GM19463 (cell line): ENCODE data around the gene CAPN10.

Source experiments
- ATAC-seq: cut with Tn5 transposase; IDR thresholded peaks from one replicate; pipeline ENCODE4 v1.9.1; 2021; ENCODE audit warnings: mild to moderate bottlenecking, moderate library complexity; ENCODE audit not compliant: unreplicated experiment

Gene CAPN10

DNA sequence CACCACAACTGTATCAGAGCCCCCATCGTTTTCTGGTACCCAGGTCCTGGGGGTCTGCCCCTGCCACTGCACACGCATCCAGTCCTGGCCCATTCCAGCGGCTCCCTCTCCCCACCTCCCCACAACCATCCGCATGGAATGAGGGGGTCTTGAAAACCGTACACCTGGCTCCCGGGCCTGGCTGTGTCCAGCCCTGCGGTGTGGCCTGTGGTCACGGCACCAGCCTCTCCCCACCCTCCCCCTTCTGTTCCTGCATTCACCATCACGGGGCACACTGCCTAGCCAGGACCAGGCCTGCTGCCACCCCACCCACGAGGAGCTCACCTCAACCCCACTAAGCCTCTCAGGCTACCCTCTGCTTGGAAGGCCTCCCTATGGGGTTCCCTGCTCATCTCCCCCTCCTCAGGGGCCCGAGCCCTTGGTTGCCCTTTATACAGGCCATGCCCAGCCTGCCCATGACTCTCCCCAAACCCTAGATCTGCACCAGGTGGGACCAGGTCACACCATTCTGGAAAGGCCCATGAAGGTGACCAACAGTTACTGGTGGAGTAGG, 50.1 kb downstream of the CAPN10 start:
- no peak for ATAC-seq

GRCh38 chr2:240637116-240637900, 50.8 kb downstream of the CAPN10 start:
- no peak for ATAC-seq

DNA sequence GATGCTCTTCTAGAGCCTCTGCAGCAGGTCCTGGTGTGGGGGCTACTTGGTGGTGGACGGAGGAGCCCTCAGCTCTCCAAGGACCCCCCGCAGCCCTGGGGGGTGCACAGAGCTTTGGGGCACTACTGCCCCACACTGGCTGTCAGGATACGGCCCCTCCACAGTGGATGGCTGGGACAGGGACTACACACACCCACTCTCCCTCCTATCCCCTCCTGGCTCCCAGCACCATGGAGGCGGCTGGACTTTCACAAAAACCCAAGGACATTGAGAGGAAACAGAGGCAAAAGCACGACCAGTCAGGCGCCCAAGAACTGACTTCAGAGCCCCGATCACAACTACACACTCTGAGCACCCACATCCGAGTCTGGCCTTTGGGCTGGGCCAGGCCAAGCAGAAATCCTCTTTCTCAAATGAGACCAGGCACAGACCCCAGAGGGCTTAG, 51.4 kb downstream of the CAPN10 start:
- no peak for ATAC-seq

- ATAC-seq = no peak
Observed at GRCh38 chr2:240638512-240639160, 52.1 kb downstream of the CAPN10 start.

DNA sequence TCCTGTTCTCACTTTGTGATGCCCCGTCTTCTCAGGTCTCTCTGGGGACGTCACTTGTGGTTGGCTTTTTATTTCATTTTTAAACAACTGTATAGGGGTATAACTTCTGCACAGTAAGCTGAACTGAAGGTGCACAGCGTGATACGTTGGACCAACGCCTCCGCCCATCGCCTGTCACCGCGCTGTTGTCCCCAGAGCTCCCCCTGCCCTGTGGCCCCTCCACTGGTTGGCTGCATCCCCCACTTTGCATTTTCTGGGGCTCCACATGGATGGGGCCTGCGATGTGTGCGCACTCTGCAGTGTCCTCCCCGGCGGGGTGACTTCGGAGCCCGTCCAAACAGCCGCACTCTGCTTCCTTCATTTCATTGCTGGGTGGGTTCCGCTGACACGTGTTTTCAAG, 53.0 kb downstream of the CAPN10 start:
- ATAC-seq = no peak

DNA sequence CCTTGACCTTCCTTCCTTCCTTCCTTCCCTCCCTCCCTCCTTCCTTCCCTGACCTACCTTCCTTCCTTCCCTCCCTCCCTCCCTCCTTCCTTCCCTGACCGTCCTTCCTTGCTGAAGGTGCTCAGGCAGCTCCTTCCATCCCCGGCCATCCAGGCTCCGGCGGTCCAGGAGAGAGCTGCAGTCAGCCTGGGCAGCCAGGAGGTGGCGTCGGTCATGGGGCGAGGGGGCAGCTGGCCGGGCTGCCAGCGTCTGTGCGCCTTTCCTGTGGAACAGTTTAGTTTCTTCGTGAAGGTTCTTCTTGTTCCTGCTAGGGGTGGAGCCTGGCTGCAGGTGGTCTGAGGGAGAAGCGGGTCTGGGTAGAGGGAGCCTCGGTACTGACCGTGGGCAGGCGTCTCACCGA, 54.4 kb downstream of the CAPN10 start:
- ATAC-seq = no peak

DNA sequence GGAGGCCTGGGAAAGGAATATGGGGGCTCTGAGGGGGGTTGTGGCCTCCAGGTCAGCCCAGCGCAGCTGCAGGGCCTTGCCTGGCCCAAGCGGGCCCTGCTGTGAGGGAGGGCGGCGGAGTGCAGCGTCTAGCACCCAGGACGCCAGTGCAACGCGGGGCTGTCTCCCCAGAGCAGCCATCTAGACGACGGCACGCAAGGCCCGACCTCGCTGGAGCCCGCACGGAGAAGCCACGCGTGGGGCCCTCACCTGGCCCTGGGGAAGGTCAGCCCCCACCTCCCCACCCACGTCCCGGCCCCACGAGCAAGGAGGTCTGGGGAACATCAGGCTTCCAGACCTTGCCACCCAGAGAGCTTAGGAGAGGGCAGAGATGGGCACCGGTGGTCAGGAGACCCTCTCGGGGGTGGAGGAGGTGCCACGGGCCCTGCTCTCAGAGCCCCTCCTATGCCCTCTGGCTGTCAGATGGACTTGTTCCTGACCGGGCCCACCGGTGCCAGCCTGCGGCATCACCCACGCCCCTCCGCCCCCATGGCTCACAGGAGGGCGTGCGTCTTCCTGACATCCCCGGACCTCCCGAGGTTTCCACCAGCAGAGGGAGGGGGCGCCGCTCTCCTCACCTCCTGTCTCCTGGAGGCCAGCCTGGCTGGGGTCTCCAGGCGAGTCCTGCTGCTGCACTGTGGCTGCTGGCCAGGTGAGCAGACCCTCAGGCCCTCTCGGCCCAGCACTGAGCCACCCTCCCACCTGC, 55.7 kb downstream of the CAPN10 start:
- no peak for ATAC-seq

- ATAC-seq = no peak
Observed at GRCh38 chr2:240642806-240643092, 56.2 kb downstream of the CAPN10 start.

DNA sequence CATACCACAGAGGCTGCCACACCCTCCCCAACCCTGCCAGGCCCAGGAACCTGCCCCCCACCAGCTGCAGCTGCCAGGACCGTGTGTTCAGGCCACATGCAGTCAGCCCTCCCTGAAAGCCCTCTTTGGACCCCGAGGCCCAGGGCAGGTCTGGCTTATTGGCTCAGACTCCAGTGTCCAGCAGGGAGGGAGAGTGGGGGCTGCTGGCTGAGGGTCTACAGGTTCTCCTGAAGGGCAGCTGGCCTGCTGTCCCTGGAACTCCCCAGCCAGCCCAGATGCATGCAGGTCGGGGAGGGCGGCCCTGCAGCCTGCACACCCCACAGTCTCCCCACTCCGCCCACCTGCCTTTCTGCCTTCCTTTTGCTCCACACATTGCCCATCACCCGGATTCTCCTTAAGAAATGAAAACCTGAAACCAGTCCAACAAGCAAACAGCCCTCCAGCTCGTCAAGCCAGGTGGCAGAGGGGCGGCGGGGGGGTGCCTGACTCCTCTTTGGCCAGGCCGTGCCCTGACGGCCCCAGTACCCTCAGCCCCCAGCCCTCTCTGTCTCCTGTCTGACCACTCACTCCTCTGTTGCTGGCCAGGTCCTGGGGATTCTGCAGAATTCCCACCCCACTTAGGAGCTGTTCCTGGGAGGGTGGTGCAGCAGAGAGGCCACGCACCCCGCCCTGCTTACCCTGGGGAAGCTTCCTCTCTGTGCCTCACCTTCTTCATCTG, 56.7 kb downstream of the CAPN10 start:
- ATAC-seq = no peak

DNA sequence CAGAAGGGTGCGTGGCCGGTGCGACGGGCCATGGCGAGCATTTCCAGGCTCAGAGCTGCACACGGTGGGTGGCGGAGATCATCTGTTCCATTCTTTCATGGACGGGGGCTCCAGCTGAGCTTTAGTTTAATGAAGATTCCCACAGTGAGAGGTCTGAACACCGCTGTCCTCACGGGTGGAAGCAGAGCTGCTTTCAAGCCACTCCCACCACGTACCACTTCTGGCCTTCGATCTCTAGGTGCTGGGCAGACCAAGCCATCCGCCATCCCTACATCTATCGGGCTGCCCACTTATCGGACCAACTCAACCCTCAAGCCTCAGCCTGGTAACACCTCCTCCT, 57.2 kb downstream of the CAPN10 start:
- ATAC-seq = no peak

DNA sequence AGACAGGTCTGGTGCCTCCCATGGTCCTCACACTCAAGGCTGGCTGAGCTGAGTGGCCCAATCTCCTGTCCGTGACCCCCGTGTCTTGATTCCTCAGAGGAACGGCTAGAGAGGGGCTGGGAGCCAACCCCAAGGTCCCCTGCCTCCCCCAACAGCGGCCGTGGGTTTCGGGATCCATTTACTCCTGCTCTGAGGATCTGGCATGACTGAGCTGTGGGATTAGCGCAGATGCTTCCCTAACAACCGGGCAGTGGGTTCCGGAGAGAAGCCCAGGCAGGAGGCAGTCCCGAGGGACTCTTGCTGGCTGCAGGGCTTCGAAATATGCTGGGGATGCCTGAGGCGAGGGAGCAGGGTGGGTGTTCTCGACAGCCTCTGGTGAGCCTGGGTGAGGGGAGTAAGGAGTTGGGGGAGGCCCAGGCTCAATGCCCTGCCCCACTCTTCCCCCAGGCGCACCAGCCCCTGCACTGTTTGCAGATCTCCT, 57.7 kb downstream of the CAPN10 start:
- ATAC-seq = no peak

- ATAC-seq = no peak
Observed at GRCh38 chr2:240644859-240645301, 58.3 kb downstream of the CAPN10 start.

- no peak for ATAC-seq
Observed at GRCh38 chr2:240645346-240645745, 58.8 kb downstream of the CAPN10 start.

- no peak for ATAC-seq
Observed at GRCh38 chr2:240645801-240646175, 59.3 kb downstream of the CAPN10 start.

GRCh38 chr2:240646176-240646899, 59.8 kb downstream of the CAPN10 start:
- no peak for ATAC-seq

DNA sequence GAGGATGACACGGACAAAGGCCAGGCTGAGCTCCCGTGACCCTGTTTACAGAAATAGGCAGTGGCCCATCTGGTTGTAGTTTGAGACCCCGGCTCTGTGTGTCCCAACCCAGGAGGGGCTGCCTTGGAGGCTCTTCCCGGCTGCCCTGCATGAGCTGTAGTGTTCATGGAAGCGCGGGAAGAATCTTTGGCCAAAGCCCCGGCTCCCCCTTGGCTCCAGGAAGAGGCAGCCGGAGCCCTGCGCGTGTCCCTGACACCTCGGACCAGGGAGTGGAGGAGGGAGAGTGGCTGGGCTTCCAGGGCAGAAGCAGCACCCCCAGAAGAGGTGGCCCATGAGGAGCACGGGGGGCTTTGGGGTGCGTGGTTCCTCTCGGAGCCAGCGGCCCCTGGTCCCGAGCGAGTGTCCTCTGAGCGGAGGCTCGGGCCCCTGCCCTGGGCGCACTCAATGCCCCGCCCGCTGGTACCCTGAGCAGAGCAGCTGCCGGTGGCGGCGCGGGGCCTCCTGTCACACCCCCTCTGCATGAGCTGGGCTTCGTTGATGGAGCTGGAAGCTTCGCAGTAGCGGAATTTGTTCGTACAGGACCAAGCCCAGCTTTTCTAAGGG, 60.5 kb downstream of the CAPN10 start:
- no peak for ATAC-seq

- ATAC-seq = no peak
Observed at GRCh38 chr2:240647503-240648154, 61.1 kb downstream of the CAPN10 start.

DNA sequence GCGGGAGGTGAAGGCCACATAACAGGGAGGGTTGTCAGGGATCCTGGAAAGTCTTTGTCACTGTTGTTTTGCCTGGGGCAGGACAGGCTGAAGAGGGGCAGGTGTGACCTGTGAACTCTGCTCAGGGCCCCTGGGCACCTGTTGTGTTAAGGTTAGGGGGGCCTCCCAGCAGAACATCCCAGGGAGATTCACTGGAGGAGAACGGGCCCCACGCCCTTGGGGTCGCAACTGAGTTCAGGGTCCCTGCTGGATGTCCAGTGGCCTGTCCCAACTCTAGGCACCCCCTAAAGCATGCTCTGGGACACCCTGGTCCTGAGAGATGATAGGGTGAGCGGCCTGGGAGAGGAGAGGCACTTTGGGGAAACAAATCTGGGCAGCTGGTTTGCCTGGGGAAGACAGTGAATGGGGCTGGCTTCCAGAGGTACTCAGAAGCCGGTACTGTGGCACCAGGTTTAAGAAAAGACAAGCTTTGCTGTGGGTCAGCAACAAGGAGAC, 61.7 kb downstream of the CAPN10 start:
- no peak for ATAC-seq
